H9 (cell line): ENCODE data around the gene NKD1. TPM values are rescaled to one million over a fixed set of nuclear protein-coding genes. Genes with fewer than 3 reads are reported as not detected.

Experiments
- DNase-seq: peaks from one replicate; pipeline ENCODE4 v3.0.0-alpha.2; 2017
- H2AFZ ChIP-seq: one replicate; pipeline ENCODE4 v1.6.1; 2013; ENCODE audit warnings: mild to moderate bottlenecking, low read length, control low read depth, moderate library complexity
- H2AK5ac ChIP-seq: 2 replicates; pipeline ENCODE4 v1.6.1; 2013; ENCODE audit warnings: low read length, control low read depth, mixed read lengths; ENCODE audit not compliant: insufficient read length
- H2BK120ac ChIP-seq: one replicate; pipeline ENCODE4 v1.6.1; 2013; ENCODE audit warnings: low read depth, mild to moderate bottlenecking, low read length, control low read depth, inconsistent platforms; ENCODE audit not compliant: poor library complexity, severe bottlenecking
- H2BK12ac ChIP-seq: 2 replicates; pipeline ENCODE4 v1.6.1; 2013; ENCODE audit warnings: low read length, control low read depth, mixed read lengths, low read depth; ENCODE audit not compliant: insufficient read length
- H2BK15ac ChIP-seq: 2 replicates; pipeline ENCODE4 v1.6.1; 2013; ENCODE audit warnings: low read depth, low read length, control low read depth
- H2BK20ac ChIP-seq: one replicate; pipeline ENCODE4 v1.6.1; 2013; ENCODE audit warnings: low read depth, mild to moderate bottlenecking, low read length, control low read depth, inconsistent platforms; ENCODE audit not compliant: poor library complexity, severe bottlenecking
- H2BK5ac ChIP-seq: 2 replicates; pipeline ENCODE4 v1.6.1; 2013; ENCODE audit warnings: low read length, control low read depth, mixed read lengths; ENCODE audit not compliant: insufficient read length
- H3K14ac ChIP-seq: 2 replicates; pipeline ENCODE4 v1.6.1; 2013; ENCODE audit warnings: low read length, control low read depth; ENCODE audit not compliant: insufficient read depth
- H3K18ac ChIP-seq: 2 replicates; pipeline ENCODE4 v1.6.1; 2013; ENCODE audit warnings: low read depth, mild to moderate bottlenecking, mixed read lengths, low read length, control low read depth; ENCODE audit not compliant: insufficient read length
- H3K23ac ChIP-seq: 2 replicates; pipeline ENCODE4 v1.6.1; 2013; ENCODE audit warnings: low read length, control low read depth, mixed read lengths, low read depth; ENCODE audit not compliant: insufficient read length
- H3K23me2 ChIP-seq: 2 replicates; pipeline ENCODE4 v1.6.1; 2013; ENCODE audit warnings: low read depth, mild to moderate bottlenecking, mixed read lengths, low read length, control low read depth; ENCODE audit not compliant: insufficient read length, poor library complexity, severe bottlenecking
- H3K27ac ChIP-seq: 2 replicates; pipeline ENCODE4 v1.5.1; 2013; ENCODE audit warnings: low read length, control low read depth, mixed read lengths, low read depth; ENCODE audit not compliant: insufficient read length
- H3K27me3 ChIP-seq: 2 replicates; pipeline ENCODE4 v1.6.1; 2013; ENCODE audit warnings: low read length, control low read depth, inconsistent platforms; ENCODE audit not compliant: insufficient read depth
- H3K4ac ChIP-seq: 2 replicates; pipeline ENCODE4 v1.6.1; 2013; ENCODE audit warnings: low read depth, mild to moderate bottlenecking, control low read depth, inconsistent platforms, low read length, moderate library complexity
- H3K4me1 ChIP-seq: 2 replicates; pipeline ENCODE4 v1.6.1; 2013; ENCODE audit warnings: low read length, control low read depth, inconsistent platforms; ENCODE audit not compliant: insufficient read depth
- H3K4me2 ChIP-seq: 2 replicates; pipeline ENCODE4 v1.6.1; 2013; ENCODE audit warnings: low read length, control low read depth, mixed read lengths; ENCODE audit not compliant: insufficient read length, insufficient read depth
- H3K56ac ChIP-seq: 2 replicates; pipeline ENCODE4 v1.6.1; 2013; ENCODE audit warnings: low read depth, mild to moderate bottlenecking, mixed read lengths, low read length, control low read depth; ENCODE audit not compliant: insufficient read length
- H3K79me1 ChIP-seq: 2 replicates; pipeline ENCODE4 v1.6.1; 2013; ENCODE audit warnings: low read depth, mild to moderate bottlenecking, moderate library complexity, low read length, control low read depth, inconsistent platforms; ENCODE audit not compliant: insufficient read depth, poor library complexity, severe bottlenecking
- H3K79me2 ChIP-seq: 2 replicates; pipeline ENCODE4 v1.6.1; 2013; ENCODE audit warnings: low read length, control low read depth, inconsistent platforms; ENCODE audit not compliant: insufficient read depth
- H3K9ac ChIP-seq: 2 replicates; pipeline ENCODE4 v1.6.1; 2013; ENCODE audit warnings: low read length, control low read depth, mixed read lengths; ENCODE audit not compliant: insufficient read length; ENCODE audit errors: extremely low read depth
- H3K9me3 ChIP-seq: one replicate; pipeline ENCODE4 v1.6.1; 2013; ENCODE audit warnings: low read depth, low read length, inconsistent platforms; ENCODE audit not compliant: control insufficient read depth
- H3T11ph ChIP-seq: one replicate; pipeline ENCODE4 v1.6.1; 2013; ENCODE audit warnings: mild to moderate bottlenecking, low read length, control low read depth, inconsistent platforms
- H4K20me1 ChIP-seq: one replicate; pipeline ENCODE4 v1.6.1; 2013; ENCODE audit not compliant: control insufficient read depth, insufficient read length, insufficient read depth
- H4K5ac ChIP-seq: 2 replicates; pipeline ENCODE4 v1.6.1; 2013; ENCODE audit warnings: low read depth, mild to moderate bottlenecking, mixed read lengths, low read length, control low read depth; ENCODE audit not compliant: insufficient read length
- H4K8ac ChIP-seq: replicated peaks from 2 replicates; pipeline ENCODE4 v1.6.1; 2013; ENCODE audit warnings: low read length, control low read depth, mixed read lengths, low read depth; ENCODE audit not compliant: insufficient read length
- H4K91ac ChIP-seq: 2 replicates; pipeline ENCODE4 v1.6.1; 2013; ENCODE audit warnings: low read depth, mild to moderate bottlenecking, moderate library complexity, mixed read lengths, low read length, control low read depth; ENCODE audit not compliant: insufficient read length
- H3K27ac Mint-ChIP-seq, 3 experiments: 2 replicates in 2 of 3; 3 replicates in 1 of 3; pipeline ENCODE4 v1.8.0; 2020 to 2021; ENCODE audit warnings: mixed read lengths in 3 of 3, mild to moderate bottlenecking in 1 of 3, moderate library complexity in 1 of 3
- H3K27me3 Mint-ChIP-seq: 2 replicates; pipeline ENCODE4 v1.8.0; 2021; ENCODE audit warnings: low read depth, mild to moderate bottlenecking, moderate library complexity, mixed read lengths
- H3K36me3 Mint-ChIP-seq, 3 experiments: 2 replicates in 2 of 3; 3 replicates in 1 of 3; pipeline ENCODE4 v1.8.0; 2020 to 2021; ENCODE audit warnings: low read depth in 3 of 3, mixed read lengths in 3 of 3; ENCODE audit not compliant: insufficient read depth in 1 of 3
- H3K4me1 Mint-ChIP-seq, 2 experiments: 2 replicates each; pipeline ENCODE4 v1.8.0; 2020; ENCODE audit warnings: mixed read lengths in 2 of 2
- H3K4me3 Mint-ChIP-seq, 2 experiments: 2 replicates in 1 of 2; 3 replicates in 1 of 2; pipeline ENCODE4 v1.8.0; 2020 to 2021; ENCODE audit warnings: mild to moderate bottlenecking in 2 of 2, mixed read lengths in 2 of 2, moderate library complexity in 1 of 2
- H3K9me3 Mint-ChIP-seq, 2 experiments: 2 replicates in 1 of 2; 3 replicates in 1 of 2; pipeline ENCODE4 v1.8.0; 2020; ENCODE audit warnings: mild to moderate bottlenecking in 2 of 2, mixed read lengths in 2 of 2, moderate library complexity in 1 of 2
- CTCF ChIP-seq: fragments of 200-600 bp; sonication (generic); conservative IDR thresholded peaks from 3 replicates; pipeline ENCODE4 v1.8.0; 2021; ENCODE audit warnings: antibody characterized with exemption, mild to moderate bottlenecking
- WGBS: extraction: QIAGEN DNeasy Blood & Tissue Kit; methylation state at CpG from one replicate; pipeline ENCODE4 v1.1.7; 2013; ENCODE audit warnings: missing lambda C conversion rate, low lambda C conversion rate, mixed read lengths; ENCODE audit not compliant: insufficient read length; ENCODE audit errors: extremely low coverage; 5-methylcytosine and 5-hydroxymethylcytosine counted together
- total RNA-seq: library from RNA; stranded (reverse); gene quantifications from 2 replicates; pipeline ENCODE4 v1.2.1, GENCODE V29; 2021

The NKD1 gene
- total RNA-seq, 1 experiment from 2014 or later, result 1.9 TPM

GRCh38 chr16:50632927-50633800 is 85.0 kb downstream of the NKD1 start:
- Histone ChIP-seq H4K20me1 (no peaks in the 10 kb centered on the region), H2BK20ac (no peak overlapping the region), H3K79me2 (no peaks in the 10 kb centered on the region), H3K27ac (no peak overlapping the region), H3K18ac (no peak overlapping the region), H2BK15ac (no peak overlapping the region), H4K91ac (no peak overlapping the region), H3K9ac (no peak overlapping the region), H4K8ac (no peak overlapping the region), H3K23ac (no peak overlapping the region), H3K4ac (no peak overlapping the region), H3K23me2 (no peaks in the 10 kb centered on the region), H3K79me1 (no peaks in the 10 kb centered on the region), H3K27me3 (no peaks in the 10 kb centered on the region), H3K14ac (no peak overlapping the region), H2BK5ac (no peak overlapping the region), H2BK12ac (no peak overlapping the region), H3K4me2 (no peak overlapping the region), H2AFZ (no peak overlapping the region), H4K5ac (no peak overlapping the region), H3K56ac (no peak overlapping the region), H2BK120ac (no peak overlapping the region), H2AK5ac (no peak overlapping the region), H3K4me1 (no peaks in the 10 kb centered on the region), H3T11ph (no peak overlapping the region), H3K9me3 (no peaks in the 10 kb centered on the region)
- peaks cover 0 to 5% of the 10 kb centered on the region in 2 experiments; a peak in 1 of 4 replicates for H3K4me1 Mint-ChIP-seq
- DNase-seq, result no peak
- no peak overlapping the region for H3K27ac Mint-ChIP-seq
- TF ChIP-seq CTCF, result no peak
- no peaks in the 10 kb centered on the region for H3K9me3 Mint-ChIP-seq
- H3K4me3 Mint-ChIP-seq, result no peak overlapping the region
- no CpG with 5 or more reads among the region's 30 CpGs for WGBS
- H3K36me3 Mint-ChIP-seq, result no peaks in the 10 kb centered on the region
- peaks cover 2% of the 10 kb centered on the region for H3K27me3 Mint-ChIP-seq
